HG02798 (cell line): ENCODE results near the gene TCF23.
"Not testable (repeated sequence)": the region's sequence is repeated elsewhere in the genome, so short reads cannot be mapped to it uniquely, and the experiment has no call there.

ENCODE experiments used
- ATAC-seq: cut with Tn5 transposase; IDR thresholded peaks from one replicate; pipeline ENCODE4 v1.9.1; 2021; ENCODE audit warnings: mild to moderate bottlenecking; ENCODE audit not compliant: unreplicated experiment, poor library complexity

Gene TCF23

GRCh38 chr2:27152102-27152795 is 3.4 kb downstream of the TCF23 start:
- ATAC-seq, result no peak

GRCh38 chr2:27152796-27153464 is 4.1 kb downstream of the TCF23 start:
- no peak for ATAC-seq

- ATAC-seq, result no peak
Measured at GRCh38 chr2:27154488-27154887, 5.7 kb downstream of the TCF23 start.

GRCh38 chr2:27155069-27155520 is 6.3 kb downstream of the TCF23 start:
- no peak for ATAC-seq

- ATAC-seq, result no peak
Measured at GRCh38 chr2:27158468-27158867, 9.7 kb downstream of the TCF23 start.

- no peak for ATAC-seq
Measured at GRCh38 chr2:27159271-27159670, 10.5 kb downstream of the TCF23 start.

GRCh38 chr2:27160191-27160590 is 11.4 kb downstream of the TCF23 start:
- no peak for ATAC-seq

GRCh38 chr2:27162151-27163121 is 13.6 kb downstream of the TCF23 start:
- ATAC-seq, result no peak

GRCh38 chr2:27164960-27165763 is 16.4 kb downstream of the TCF23 start:
- no peak for ATAC-seq

- no peak for ATAC-seq
Measured at GRCh38 chr2:27170581-27171337, 22.0 kb downstream of the TCF23 start.

- no peak for ATAC-seq
Measured at GRCh38 chr2:27171351-27171848, 22.6 kb downstream of the TCF23 start.

GRCh38 chr2:27174638-27175037 is 25.8 kb downstream of the TCF23 start:
- ATAC-seq, result no peak

- no peak for ATAC-seq
Measured at GRCh38 chr2:27175330-27175729, 26.5 kb downstream of the TCF23 start.

GRCh38 chr2:27175781-27176180 is 27.0 kb downstream of the TCF23 start:
- ATAC-seq, result not testable (repeated sequence)

GRCh38 chr2:27177441-27178351 is 28.9 kb downstream of the TCF23 start:
- ATAC-seq, result no peak

- no peak for ATAC-seq
Measured at GRCh38 chr2:27178469-27178868, 29.7 kb downstream of the TCF23 start.

- ATAC-seq, result no peak
Measured at GRCh38 chr2:27179344-27180000, 30.7 kb downstream of the TCF23 start.

- ATAC-seq, result no peak
Measured at GRCh38 chr2:27182346-27182745, 33.5 kb downstream of the TCF23 start.
